Prostate gland (tissue), 2 donors: Measurements from ENCODE around the gene PPL.

ENCODE experiments used
- CTCF ChIP-seq, 4 experiments: fragments of 200-600 bp in 2 of 4; fragments of 450-650 bp in 2 of 4; sonication (generic) in 2 of 4; IDR thresholded peaks; 1 replicate in 3 of 4; 2 replicates in 1 of 4; pipeline ENCODE4 v1.5.1; 2016 to 2019; ENCODE audit warnings: antibody characterized with exemption in 4 of 4, mild to moderate bottlenecking in 2 of 4, moderate library complexity in 2 of 4
- POLR2A ChIP-seq: fragments of 450-650 bp; IDR thresholded peaks from one replicate; pipeline ENCODE4 v1.6.1; 2016; ENCODE audit warnings: antibody characterized with exemption, mild to moderate bottlenecking
- POLR2AphosphoS5 ChIP-seq: sonication (generic); formaldehyde crosslinking; IDR thresholded peaks from one replicate; pipeline ENCODE4 v1.6.1; 2017; ENCODE audit warnings: antibody characterized with exemption

- TF ChIP-seq CTCF (IDR thresholded peaks at IDR 0.05) (no peak), POLR2A (no peak), POLR2AphosphoS5 (no peak)
These were observed 23.7 kb downstream of the PPL start for GRCh38 chr16:4913130-4913773.
